GM19238 (cell line): ENCODE data around the gene TEX9.
"Not testable (repeated sequence)": the region's sequence is repeated elsewhere in the genome, so short reads cannot be mapped to it uniquely, and the experiment has no call there.

Experiments used
- DNase-seq: peaks from one replicate; pipeline ENCODE4 v3.0.0; 2011; ENCODE audit warnings: low spot score; ENCODE audit not compliant: insufficient read length

The TEX9 gene

GRCh38 chr15:56365075-56365711 is at the start of gene TEX9:
Gene TEX9, plus strand, starts transcription at chr15:56365426. Its CDS starts 25 bp downstream, at chr15:56365451.
- DNase-seq: peak; percentile 76

DNA sequence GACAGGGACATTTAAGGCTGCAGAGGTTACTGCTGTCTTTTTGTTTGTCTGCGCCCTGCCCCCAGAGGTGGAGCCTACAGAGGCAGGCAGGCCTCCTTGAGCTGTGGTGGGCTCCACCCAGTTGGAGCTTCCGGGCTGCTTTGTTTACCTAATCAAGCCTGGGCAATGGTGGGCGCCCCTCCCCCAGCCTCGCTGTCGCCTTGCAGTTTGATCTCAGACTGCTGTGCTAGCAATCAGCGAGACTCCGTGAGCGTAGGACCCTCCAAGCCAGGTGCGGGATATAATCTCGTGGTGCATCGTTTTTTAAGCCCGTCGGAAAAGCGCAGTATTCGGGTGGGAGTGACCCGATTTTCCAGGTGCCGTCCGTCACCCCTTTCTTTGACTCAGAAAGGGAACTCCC is 48.7 kb upstream of the TEX9 start:
- not testable (repeated sequence) for DNase-seq

GRCh38 chr15:56320316-56320715 is 44.9 kb upstream of the TEX9 start:
- DNase-seq: no peak

GRCh38 chr15:56320861-56321260 is 44.4 kb upstream of the TEX9 start:
- DNase-seq: no peak

- no peak for DNase-seq
Observed at GRCh38 chr15:56322444-56322843, 42.8 kb upstream of the TEX9 start.

GRCh38 chr15:56323435-56323834 is 41.8 kb upstream of the TEX9 start:
- no peak for DNase-seq

- DNase-seq: no peak
Observed at GRCh38 chr15:56325186-56325585, 40.0 kb upstream of the TEX9 start.

- DNase-seq: no peak
Observed at GRCh38 chr15:56327721-56328502, 37.3 kb upstream of the TEX9 start.

GRCh38 chr15:56337084-56337725 is 28.0 kb upstream of the TEX9 start:
- DNase-seq: no peak

DNA sequence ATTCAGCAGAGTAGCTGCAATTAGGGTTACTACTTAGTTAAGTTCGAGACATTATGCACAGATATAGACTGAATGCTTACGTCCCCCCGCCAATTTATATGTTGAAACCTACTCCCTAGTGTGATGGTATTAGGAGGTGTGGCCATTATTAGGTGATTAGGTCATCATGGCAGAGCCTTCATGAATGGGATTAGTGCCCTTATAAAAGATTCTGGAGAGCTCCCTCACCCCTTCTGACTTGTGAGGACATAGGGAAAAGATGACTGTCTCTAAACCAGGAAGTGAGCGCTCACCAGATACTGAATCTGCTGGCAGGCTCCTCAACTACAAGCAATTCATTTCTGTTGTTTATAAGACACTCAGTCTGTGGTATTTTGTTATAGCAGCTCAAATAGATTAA is 25.6 kb upstream of the TEX9 start:
- no peak for DNase-seq

DNA sequence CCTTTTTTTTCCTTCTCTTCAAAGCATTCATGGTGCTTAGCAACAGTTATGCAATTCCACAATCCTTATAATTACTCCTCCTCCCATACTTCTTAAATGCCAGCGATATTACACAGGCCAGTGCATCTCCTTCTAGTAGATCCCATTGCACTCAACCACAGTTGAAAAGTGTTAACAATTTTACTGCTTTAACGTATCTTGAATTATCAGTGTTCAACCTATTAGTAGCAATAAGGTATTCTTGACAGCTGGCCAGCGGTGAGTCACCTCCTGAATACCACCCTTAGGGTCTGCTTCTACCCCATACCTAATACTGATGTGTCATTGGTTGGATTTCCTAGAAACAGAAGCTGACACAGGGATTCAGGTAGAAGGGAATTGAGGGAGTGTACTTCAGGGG is 24.0 kb upstream of the TEX9 start:
- no peak for DNase-seq

GRCh38 chr15:56342653-56343052 is 22.6 kb upstream of the TEX9 start:
- no peak for DNase-seq

- no peak for DNase-seq
Observed at GRCh38 chr15:56343879-56344278, 21.3 kb upstream of the TEX9 start.

DNA sequence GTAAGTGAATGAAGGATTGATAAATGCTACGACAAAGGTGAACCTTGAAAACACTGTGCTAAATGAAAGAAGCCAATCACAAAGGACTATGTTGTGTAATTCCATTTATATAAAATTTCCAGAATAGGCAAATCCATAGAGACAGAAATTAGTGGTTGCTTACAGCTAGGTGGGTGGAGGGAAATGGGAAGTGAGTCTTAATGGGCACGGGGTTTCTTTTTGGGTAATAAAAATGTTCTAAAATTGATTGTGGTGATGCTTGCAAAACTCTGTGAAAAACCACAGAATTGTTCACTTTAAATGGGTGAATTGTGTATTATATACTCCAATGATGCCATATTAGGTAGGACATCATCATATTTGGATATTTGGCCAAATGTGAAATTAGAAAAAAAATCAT is 20.9 kb upstream of the TEX9 start:
- no peak for DNase-seq

DNA sequence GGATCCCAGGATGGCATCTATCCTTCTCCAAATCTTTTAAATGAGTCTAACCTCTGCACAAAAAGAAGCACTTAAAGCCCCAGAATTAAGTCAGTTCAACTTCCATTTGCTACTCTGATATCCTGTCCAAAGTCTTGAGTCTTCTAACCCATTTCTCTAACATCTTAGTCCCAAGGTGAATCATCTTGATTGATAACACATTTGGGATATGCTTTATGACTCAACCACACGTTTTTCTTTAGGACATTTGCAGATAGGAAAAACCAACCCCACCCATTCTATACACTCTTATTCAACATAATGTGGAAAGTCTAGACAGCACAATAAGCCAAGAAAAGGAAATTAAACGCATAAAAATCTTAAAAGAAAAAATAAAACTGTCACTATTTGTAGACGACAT is 18.8 kb upstream of the TEX9 start:
- no peak for DNase-seq

DNA sequence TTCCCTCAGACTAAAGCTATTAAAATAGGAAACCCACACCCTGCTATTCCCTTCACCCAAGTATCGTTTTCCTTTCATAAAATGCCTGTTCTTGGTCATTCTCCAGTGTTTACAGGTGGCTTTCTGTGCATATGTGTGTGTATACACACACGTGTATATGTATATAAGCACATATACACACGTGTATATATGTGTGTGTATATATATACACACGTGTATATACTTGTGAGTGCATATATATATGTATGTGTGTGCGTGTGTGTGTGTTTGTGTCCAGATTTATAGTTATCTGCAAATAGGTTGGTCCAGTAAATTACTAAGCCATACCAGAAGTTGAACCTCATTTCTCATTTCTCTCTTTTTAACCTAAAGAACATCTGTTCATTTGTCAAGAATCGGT is 15.7 kb upstream of the TEX9 start:
- no peak for DNase-seq

DNA sequence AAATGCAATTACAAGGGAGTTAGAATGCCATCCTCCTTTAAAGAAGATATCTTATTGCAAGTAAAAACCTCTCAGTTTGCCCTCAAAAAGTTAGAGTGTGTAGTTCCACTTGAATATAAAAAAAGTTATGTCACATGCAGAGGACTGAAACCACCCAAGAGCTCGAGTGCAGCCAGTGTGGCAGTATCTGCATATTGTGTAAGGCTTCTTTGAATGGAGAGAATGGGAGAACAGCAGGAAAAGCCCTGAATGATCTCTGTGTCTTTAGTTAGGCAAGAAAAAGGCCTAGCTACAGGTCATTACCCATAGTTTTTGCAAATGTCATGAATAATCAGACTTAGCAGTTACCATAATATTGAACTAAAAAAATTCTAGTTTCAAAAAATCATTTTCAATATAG is 13.9 kb upstream of the TEX9 start:
- DNase-seq: no peak

DNA sequence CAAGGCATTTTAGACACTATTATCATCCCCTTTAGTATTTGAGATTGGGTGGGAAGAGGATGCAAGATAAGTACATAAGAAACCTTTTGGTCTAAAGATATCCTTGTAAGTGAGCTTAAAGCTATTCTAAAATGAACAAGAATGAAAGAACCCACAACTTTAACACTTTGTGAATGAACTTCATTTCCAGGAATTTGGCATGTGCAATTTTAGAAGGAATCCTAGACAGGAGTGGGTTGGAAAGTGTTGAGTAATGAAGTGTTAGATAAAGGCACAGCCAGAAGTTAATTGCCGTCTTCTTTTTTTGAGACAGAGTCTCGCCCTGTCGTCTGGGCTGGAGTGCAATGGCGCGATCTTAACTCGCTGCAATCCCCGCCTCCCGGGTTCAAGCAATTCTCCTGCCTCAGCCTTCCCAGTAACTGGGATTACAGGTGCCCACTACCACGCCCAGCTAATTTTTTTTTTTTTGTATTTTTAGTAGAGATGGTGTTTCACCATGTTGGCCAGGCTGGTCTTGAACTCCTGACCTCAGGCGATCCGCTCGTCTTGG is 13.2 kb upstream of the TEX9 start:
- no peak for DNase-seq

GRCh38 chr15:56353119-56353518 is 12.1 kb upstream of the TEX9 start:
- DNase-seq: no peak

DNA sequence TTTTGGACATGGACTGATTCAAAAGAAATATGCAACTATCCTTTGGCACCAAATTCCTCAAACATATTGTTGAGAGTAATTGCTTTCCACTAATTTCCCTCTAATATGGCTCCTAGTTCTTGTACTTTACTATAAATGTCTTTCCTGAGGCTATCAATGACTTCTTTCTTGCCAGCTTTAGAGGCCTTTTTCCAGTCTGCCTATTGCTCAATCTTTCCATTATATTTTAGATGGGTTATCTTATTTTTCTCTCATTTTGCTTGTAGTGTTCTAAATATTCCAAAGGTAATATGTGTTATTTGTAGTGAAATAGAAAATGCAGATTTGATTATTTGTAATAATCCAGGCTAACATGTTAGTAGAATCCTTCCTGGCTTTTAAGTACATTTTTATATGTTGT is 11.5 kb upstream of the TEX9 start:
- DNase-seq: no peak

GRCh38 chr15:56356616-56357015 is 8.6 kb upstream of the TEX9 start:
- DNase-seq: no peak

DNA sequence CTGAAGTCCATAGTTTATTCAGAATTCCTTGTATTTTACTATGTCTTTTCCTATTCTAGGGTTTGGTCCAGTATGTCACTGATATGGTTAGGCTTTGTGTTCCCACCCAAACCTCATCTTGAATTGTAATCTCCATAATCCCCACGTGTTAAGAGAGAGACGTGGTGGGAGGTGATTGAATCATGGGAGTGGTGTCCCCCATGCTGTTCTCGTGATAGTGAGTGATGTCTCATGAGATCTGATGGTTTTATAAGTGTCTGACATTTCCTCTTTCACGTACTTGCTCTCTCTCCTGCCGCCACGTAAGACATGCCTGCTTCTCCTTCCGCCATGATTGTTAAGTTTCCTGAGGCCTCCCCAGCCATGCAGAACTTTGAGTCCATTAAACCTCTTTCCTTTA is 6.6 kb upstream of the TEX9 start:
- no peak for DNase-seq
